Measurements from ENCODE around the gene GTF3C2. TPM values are rescaled to one million over a fixed set of nuclear protein-coding genes. Genes with fewer than 3 reads are reported as not detected.

Gene GTF3C2
- polyA plus RNA-seq, 1 donor, result 51.9 TPM

GRCh38 chr2:27379836-27380625 is 23.5 kb upstream of the GTF3C2 start:
- H3K4me1 ChIP-seq (ENCODE audit: control insufficient read depth, insufficient read depth, low read length), result peaks cover 17% of the 10 kb centered on the region
- peak overlapping the region; percentile 97 for H3K27ac ChIP-seq (ENCODE audit: low read length)
- WGBS (ENCODE audit: insufficient coverage, low lambda C conversion rate), result no CpG with 5 or more reads among the region's 35 CpGs
- DNase-seq, result peak; percentile 61 to 82
- H3K27me3 ChIP-seq (ENCODE audit: control insufficient read depth, insufficient read depth, low read length), result no peaks in the 10 kb centered on the region
- H3K9me3 ChIP-seq (ENCODE audit: control insufficient read depth, low read depth, low read length), result no peaks in the 10 kb centered on the region
- peak overlapping the region; percentile 65 for H3K4me3 ChIP-seq (ENCODE audit: low read length)
- H3K36me3 ChIP-seq (ENCODE audit: control insufficient read depth, insufficient read depth, low read length), result peaks cover 74% of the 10 kb centered on the region

- Histone ChIP-seq H3K27me3 (ENCODE audit: control insufficient read depth, insufficient read depth, low read length) (no peaks in the 10 kb centered on the region), H3K27ac (ENCODE audit: low read length) (peak overlapping the region; percentile 97), H3K4me1 (ENCODE audit: control insufficient read depth, insufficient read depth, low read length) (peaks cover 17% of the 10 kb centered on the region), H3K4me3 (ENCODE audit: low read length) (peak overlapping the region; percentile 65), H3K9me3 (ENCODE audit: control insufficient read depth, low read depth, low read length) (no peaks in the 10 kb centered on the region), H3K36me3 (ENCODE audit: control insufficient read depth, insufficient read depth, low read length) (peaks cover 74% of the 10 kb centered on the region)
- DNase-seq, result no peak
- WGBS (ENCODE audit: insufficient coverage, low lambda C conversion rate), result 67% methylated on average over 1 of the region's 2 CpGs
These were observed 22.8 kb upstream of the GTF3C2 start for GRCh38 chr2:27379383-27379835.

- Histone ChIP-seq H3K36me3 (ENCODE audit: control insufficient read depth, insufficient read depth, low read length) (peaks cover 74% of the 10 kb centered on the region), H3K9me3 (ENCODE audit: control insufficient read depth, low read depth, low read length) (no peaks in the 10 kb centered on the region), H3K27me3 (ENCODE audit: control insufficient read depth, insufficient read depth, low read length) (no peaks in the 10 kb centered on the region), H3K4me1 (ENCODE audit: control insufficient read depth, insufficient read depth, low read length) (peaks cover 17% of the 10 kb centered on the region), H3K4me3 (ENCODE audit: low read length) (no peak overlapping the region), H3K27ac (ENCODE audit: low read length) (no peak overlapping the region)
- WGBS (ENCODE audit: insufficient coverage, low lambda C conversion rate), result no CpG with 5 or more reads among the region's 9 CpGs
- DNase-seq, result no peak
These were observed 22.3 kb upstream of the GTF3C2 start for GRCh38 chr2:27378809-27379290.

- no CpG with 5 or more reads among the region's 29 CpGs for WGBS (ENCODE audit: insufficient coverage, low lambda C conversion rate)
- Histone ChIP-seq H3K4me3 (ENCODE audit: low read length) (no peak overlapping the region), H3K9me3 (ENCODE audit: control insufficient read depth, low read depth, low read length) (no peaks in the 10 kb centered on the region), H3K27ac (ENCODE audit: low read length) (no peak overlapping the region), H3K4me1 (ENCODE audit: control insufficient read depth, insufficient read depth, low read length) (peaks cover 17% of the 10 kb centered on the region), H3K36me3 (ENCODE audit: control insufficient read depth, insufficient read depth, low read length) (peaks cover 72% of the 10 kb centered on the region), H3K27me3 (ENCODE audit: control insufficient read depth, insufficient read depth, low read length) (no peaks in the 10 kb centered on the region)
- no peak for DNase-seq
These were observed 21.7 kb upstream of the GTF3C2 start for GRCh38 chr2:27378096-27378808.

- no peak overlapping the region for H3K4me3 ChIP-seq (ENCODE audit: low read length)
- WGBS (ENCODE audit: insufficient coverage, low lambda C conversion rate), result no CpG with 5 or more reads among the region's 18 CpGs
- no peak overlapping the region for H3K27ac ChIP-seq (ENCODE audit: low read length)
- H3K27me3 ChIP-seq (ENCODE audit: control insufficient read depth, insufficient read depth, low read length), result no peaks in the 10 kb centered on the region
- DNase-seq, result no peak
- peaks cover 75% of the 10 kb centered on the region for H3K36me3 ChIP-seq (ENCODE audit: control insufficient read depth, insufficient read depth, low read length)
- no peaks in the 10 kb centered on the region for H3K9me3 ChIP-seq (ENCODE audit: control insufficient read depth, low read depth, low read length)
- H3K4me1 ChIP-seq (ENCODE audit: control insufficient read depth, insufficient read depth, low read length), result peaks cover 19% of the 10 kb centered on the region
These were observed 21.1 kb upstream of the GTF3C2 start for GRCh38 chr2:27377618-27378095.

GRCh38 chr2:27376866-27377617 is 20.5 kb upstream of the GTF3C2 start:
- Histone ChIP-seq H3K27me3 (ENCODE audit: control insufficient read depth, insufficient read depth, low read length) (no peaks in the 10 kb centered on the region), H3K9me3 (ENCODE audit: control insufficient read depth, low read depth, low read length) (no peaks in the 10 kb centered on the region), H3K27ac (ENCODE audit: low read length) (no peak overlapping the region), H3K4me1 (ENCODE audit: control insufficient read depth, insufficient read depth, low read length) (peaks cover 25% of the 10 kb centered on the region), H3K36me3 (ENCODE audit: control insufficient read depth, insufficient read depth, low read length) (peaks cover 72% of the 10 kb centered on the region), H3K4me3 (ENCODE audit: low read length) (no peak overlapping the region)
- no CpG with 5 or more reads among the region's 10 CpGs for whole genome bisulfite sequencing (ENCODE audit: insufficient coverage, low lambda C conversion rate)
- no peak for DNase-seq

- DNase-seq, result no peak
- no CpG with 5 or more reads among the region's 16 CpGs for WGBS (ENCODE audit: insufficient coverage, low lambda C conversion rate)
- Histone ChIP-seq H3K4me1 (ENCODE audit: control insufficient read depth, insufficient read depth, low read length) (peaks cover 23% of the 10 kb centered on the region), H3K27ac (ENCODE audit: low read length) (no peak overlapping the region), H3K4me3 (ENCODE audit: low read length) (no peak overlapping the region), H3K9me3 (ENCODE audit: control insufficient read depth, low read depth, low read length) (no peaks in the 10 kb centered on the region), H3K36me3 (ENCODE audit: control insufficient read depth, insufficient read depth, low read length) (peaks cover 65% of the 10 kb centered on the region), H3K27me3 (ENCODE audit: control insufficient read depth, insufficient read depth, low read length) (no peaks in the 10 kb centered on the region)
These were observed 19.7 kb upstream of the GTF3C2 start for GRCh38 chr2:27376151-27376865.

- no peaks in the 10 kb centered on the region for H3K27me3 ChIP-seq (ENCODE audit: control insufficient read depth, insufficient read depth, low read length)
- WGBS (ENCODE audit: insufficient coverage, low lambda C conversion rate), result no CpG with 5 or more reads among the region's 20 CpGs
- no peak for DNase-seq
- H3K9me3 ChIP-seq (ENCODE audit: control insufficient read depth, low read depth, low read length), result no peaks in the 10 kb centered on the region
- H3K4me3 ChIP-seq (ENCODE audit: low read length), result no peak overlapping the region
- H3K27ac ChIP-seq (ENCODE audit: low read length), result no peak overlapping the region
- H3K36me3 ChIP-seq (ENCODE audit: control insufficient read depth, insufficient read depth, low read length), result peaks cover 63% of the 10 kb centered on the region
- H3K4me1 ChIP-seq (ENCODE audit: control insufficient read depth, insufficient read depth, low read length), result peaks cover 17% of the 10 kb centered on the region
These were observed 19.0 kb upstream of the GTF3C2 start for GRCh38 chr2:27375513-27376099.

GRCh38 chr2:27373567-27373966 is 17.0 kb upstream of the GTF3C2 start:
- Histone ChIP-seq H3K27me3 (ENCODE audit: control insufficient read depth, insufficient read depth, low read length) (no peaks in the 10 kb centered on the region), H3K9me3 (ENCODE audit: control insufficient read depth, low read depth, low read length) (no peaks in the 10 kb centered on the region), H3K4me3 (ENCODE audit: low read length) (no peak overlapping the region), H3K4me1 (ENCODE audit: control insufficient read depth, insufficient read depth, low read length) (peaks cover 18% of the 10 kb centered on the region), H3K27ac (ENCODE audit: low read length) (no peak overlapping the region), H3K36me3 (ENCODE audit: control insufficient read depth, insufficient read depth, low read length) (peaks cover 61% of the 10 kb centered on the region)
- DNase-seq, result no peak
- WGBS (ENCODE audit: insufficient coverage, low lambda C conversion rate), result no CpG with 5 or more reads among the region's 5 CpGs

Measured in large intestine (tissue), 3 donors.